Thyroid gland (tissue), 4 donors: ENCODE data around the gene CDH4.

Source experiments
- CTCF ChIP-seq, 6 experiments: fragments of 200-600 bp in 3 of 6; fragments of 450-650 bp in 3 of 6; sonication (generic) in 3 of 6; IDR thresholded peaks; one replicate each; pipeline ENCODE4 v1.5.1; 2016 to 2019; ENCODE audit warnings: antibody characterized with exemption in 6 of 6, mild to moderate bottlenecking in 2 of 6, inconsistent platforms in 1 of 6, moderate library complexity in 1 of 6
- POLR2A ChIP-seq, 2 donors: fragments of 450-650 bp; IDR thresholded peaks; one replicate each; pipeline ENCODE4 v1.6.1; 2017; ENCODE audit warnings: antibody characterized with exemption in 2 of 2, mild to moderate bottlenecking in 2 of 2, moderate library complexity in 1 of 2

GRCh38 chr20:61325718-61326117, 73.7 kb downstream of the CDH4 start:
- TF ChIP-seq CTCF (IDR thresholded peaks at IDR 0.05), result no peak
- no peak for TF ChIP-seq POLR2A (IDR thresholded peaks at IDR 0.05)
